ENCODE results near the gene JHY. TPM values are rescaled to one million over a fixed set of nuclear protein-coding genes. Genes with fewer than 3 reads are reported as not detected.

Gene JHY
- total RNA-seq, 1 donor from 2014 or later = 3.4 TPM

GRCh38 chr11:122979103-122979814 is 96.7 kb downstream of the JHY start:
- no peak for DNase-seq (ENCODE audit: low read depth)
- Histone ChIP-seq H3K27me3 (ENCODE audit: control insufficient read depth, insufficient read depth, low read length) (peaks cover 82% of the 10 kb centered on the region), H3K4me3 (ENCODE audit: low read depth, low read length) (no peak overlapping the region), H3K36me3 (ENCODE audit: control insufficient read depth, insufficient read depth, low read length) (no peaks in the 10 kb centered on the region)
- no peak for TF ChIP-seq CTCF (IDR thresholded peaks at IDR 0.05; ENCODE audit: insufficient read depth, low read length, poor library complexity, severe bottlenecking)

GRCh38 chr11:122979815-122980595 is 97.4 kb downstream of the JHY start:
- DNase-seq (ENCODE audit: low read depth) = no peak
- Histone ChIP-seq H3K27me3 (ENCODE audit: control insufficient read depth, insufficient read depth, low read length) (peaks cover 87% of the 10 kb centered on the region), H3K36me3 (ENCODE audit: control insufficient read depth, insufficient read depth, low read length) (no peaks in the 10 kb centered on the region), H3K4me3 (ENCODE audit: low read depth, low read length) (no peak overlapping the region)
- no peak for TF ChIP-seq CTCF (IDR thresholded peaks at IDR 0.05; ENCODE audit: insufficient read depth, low read length, poor library complexity, severe bottlenecking)

DNA sequence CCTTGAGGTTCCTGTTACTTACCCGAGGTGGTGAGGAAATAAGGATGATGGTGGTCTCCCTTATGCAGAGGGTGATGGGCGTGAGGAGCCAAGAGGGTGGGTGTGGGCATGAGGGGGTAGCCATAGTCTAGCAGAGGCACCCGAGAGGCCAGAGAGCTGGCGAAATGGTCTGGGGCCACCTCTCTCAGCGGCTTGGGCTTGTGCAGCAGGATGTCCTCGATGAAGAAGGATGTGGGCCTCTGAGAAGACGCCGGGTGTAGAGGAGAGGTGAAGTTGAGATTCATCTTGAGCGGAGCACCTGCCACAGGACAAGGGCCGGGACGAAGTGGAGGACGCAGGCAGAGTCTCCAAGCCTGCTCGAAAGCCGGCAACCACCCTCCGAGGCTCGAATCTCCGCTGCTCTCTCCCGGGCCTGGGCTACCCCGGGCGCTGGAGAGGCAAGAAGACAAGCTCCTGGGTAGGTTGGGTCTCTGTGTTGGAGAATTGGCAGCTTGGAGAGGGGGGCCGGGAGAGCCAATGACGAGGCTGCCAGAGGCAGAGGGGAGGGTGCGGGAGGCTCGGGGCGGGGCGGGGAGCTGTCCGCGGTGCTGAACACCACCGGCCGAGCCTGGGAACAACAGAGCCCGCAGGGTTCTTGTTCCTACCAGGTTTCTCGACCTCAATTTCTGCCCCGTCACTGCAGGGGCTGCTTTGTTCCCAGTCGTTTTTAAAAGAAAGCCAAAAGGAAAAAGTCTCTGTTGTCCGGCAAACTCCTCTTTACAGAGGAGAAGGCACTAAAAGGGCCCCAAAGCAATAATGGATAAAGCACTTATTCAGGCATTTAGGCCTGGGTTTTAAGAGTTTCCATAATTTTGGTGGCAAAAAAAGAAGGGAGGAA is 99.1 kb downstream of the JHY start, which contains the start of gene BSX:
Gene BSX, minus strand, starts transcription at position 447 of the 877 bp plus-strand sequence. Its CDS starts 163 bp downstream, at position 284.
- H3K36me3 ChIP-seq (ENCODE audit: control insufficient read depth, insufficient read depth, low read length) = no peaks in the 10 kb centered on the region
- no peak for DNase-seq (ENCODE audit: low read depth)
- H3K27me3 ChIP-seq (ENCODE audit: control insufficient read depth, insufficient read depth, low read length) = peaks cover 87% of the 10 kb centered on the region
- no peak within 1 kb of the TSS for H3K4me3 ChIP-seq (ENCODE audit: low read depth, low read length)
- TF ChIP-seq CTCF (IDR thresholded peaks at IDR 0.05; ENCODE audit: insufficient read depth, low read length, poor library complexity, severe bottlenecking) = no peak

DNA sequence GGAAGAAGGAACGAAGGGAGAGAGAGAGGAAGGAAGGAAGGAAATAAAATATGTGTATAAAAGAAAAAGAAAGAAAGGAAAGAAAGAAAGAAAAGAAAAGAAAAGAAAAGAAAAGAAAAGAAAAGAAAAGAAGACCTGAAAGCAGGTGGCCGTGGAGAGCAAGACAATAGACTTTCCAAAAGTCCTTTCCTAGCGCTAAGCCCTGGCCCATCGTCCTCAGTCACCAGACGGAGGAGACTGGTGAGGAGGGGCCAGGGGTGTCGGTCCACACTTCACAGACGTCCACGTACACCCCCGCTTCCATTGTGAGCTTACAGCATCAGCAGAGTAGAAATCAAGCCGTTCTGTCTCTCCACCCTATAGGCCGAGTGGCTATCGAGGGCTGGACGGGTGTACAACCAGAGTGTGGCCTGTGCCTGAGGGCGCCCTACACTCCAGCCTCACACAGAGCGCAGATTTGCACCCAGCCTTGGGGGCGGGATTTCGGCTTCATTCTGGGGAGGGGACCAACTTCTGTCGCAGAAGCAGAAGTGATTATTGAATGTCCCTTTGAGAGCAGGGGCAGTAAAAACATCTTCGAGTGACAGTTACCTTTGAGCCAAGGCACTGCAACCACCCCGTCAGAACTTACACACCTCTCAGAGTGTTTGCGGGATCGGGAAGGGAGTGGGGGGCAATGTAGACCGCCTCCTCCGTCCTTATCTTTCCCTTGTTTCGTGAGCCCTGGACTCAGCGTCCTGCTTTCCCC is 101.1 kb downstream of the JHY start:
- H3K27me3 ChIP-seq (ENCODE audit: control insufficient read depth, insufficient read depth, low read length) = peaks cover 67% of the 10 kb centered on the region
- peak overlapping the region; percentile 50 for H3K4me3 ChIP-seq (ENCODE audit: low read depth, low read length)
- TF ChIP-seq CTCF (IDR thresholded peaks at IDR 0.05; ENCODE audit: insufficient read depth, low read length, poor library complexity, severe bottlenecking) = no peak
- H3K36me3 ChIP-seq (ENCODE audit: control insufficient read depth, insufficient read depth, low read length) = no peaks in the 10 kb centered on the region
- no peak for DNase-seq (ENCODE audit: low read depth)

Data from kidney epithelial cell (primary cell).